Measurements from ENCODE around the gene SS18L1.

- no peak for TF ChIP-seq GATA2 (IDR thresholded peaks at IDR 0.05; ENCODE audit: low read depth, low read length)
- no peak for TF ChIP-seq GATA3 (IDR thresholded peaks at IDR 0.05; ENCODE audit: low read depth, low read length)
These were observed 66.4 kb downstream of the SS18L1 start for GRCh38 chr20:62209850-62210495.
